GM12801 (cell line): ENCODE results near the gene EHMT1.

Source experiments
- TF ChIP-seq, protein P1 (sequence below): IDR thresholded peaks from one replicate; pipeline ENCODE4 v1.5.1; 2011; ENCODE audit warnings: control low read depth; ENCODE audit not compliant: insufficient read length; ENCODE audit errors: extremely low read depth

Gene EHMT1

DNA sequence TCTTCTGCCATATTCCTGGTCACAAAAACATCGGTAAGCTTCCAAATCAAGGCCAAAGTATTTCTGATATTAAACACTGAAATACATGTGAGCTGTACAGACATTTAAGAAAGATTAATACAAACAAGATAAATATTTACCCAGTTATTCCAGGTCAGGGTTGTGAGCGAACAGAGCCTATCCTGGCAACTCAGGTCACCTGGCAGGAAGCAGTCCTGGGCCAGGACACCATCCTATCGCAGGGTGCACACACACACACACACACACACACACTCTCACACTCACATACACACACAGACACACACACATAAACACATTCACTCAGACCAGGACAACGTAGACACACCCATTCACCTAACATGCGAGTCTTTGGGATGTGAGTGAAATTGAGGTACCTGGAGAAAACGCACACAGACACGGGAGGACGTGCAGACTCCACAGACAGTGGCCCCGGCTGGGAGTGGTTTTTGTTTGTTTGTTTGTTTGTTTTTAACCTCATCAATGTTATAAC is 176.4 kb downstream of the EHMT1 start:
- TF ChIP-seq, protein P1, sequence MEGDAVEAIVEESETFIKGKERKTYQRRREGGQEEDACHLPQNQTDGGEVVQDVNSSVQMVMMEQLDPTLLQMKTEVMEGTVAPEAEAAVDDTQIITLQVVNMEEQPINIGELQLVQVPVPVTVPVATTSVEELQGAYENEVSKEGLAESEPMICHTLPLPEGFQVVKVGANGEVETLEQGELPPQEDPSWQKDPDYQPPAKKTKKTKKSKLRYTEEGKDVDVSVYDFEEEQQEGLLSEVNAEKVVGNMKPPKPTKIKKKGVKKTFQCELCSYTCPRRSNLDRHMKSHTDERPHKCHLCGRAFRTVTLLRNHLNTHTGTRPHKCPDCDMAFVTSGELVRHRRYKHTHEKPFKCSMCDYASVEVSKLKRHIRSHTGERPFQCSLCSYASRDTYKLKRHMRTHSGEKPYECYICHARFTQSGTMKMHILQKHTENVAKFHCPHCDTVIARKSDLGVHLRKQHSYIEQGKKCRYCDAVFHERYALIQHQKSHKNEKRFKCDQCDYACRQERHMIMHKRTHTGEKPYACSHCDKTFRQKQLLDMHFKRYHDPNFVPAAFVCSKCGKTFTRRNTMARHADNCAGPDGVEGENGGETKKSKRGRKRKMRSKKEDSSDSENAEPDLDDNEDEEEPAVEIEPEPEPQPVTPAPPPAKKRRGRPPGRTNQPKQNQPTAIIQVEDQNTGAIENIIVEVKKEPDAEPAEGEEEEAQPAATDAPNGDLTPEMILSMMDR = no peak

DNA sequence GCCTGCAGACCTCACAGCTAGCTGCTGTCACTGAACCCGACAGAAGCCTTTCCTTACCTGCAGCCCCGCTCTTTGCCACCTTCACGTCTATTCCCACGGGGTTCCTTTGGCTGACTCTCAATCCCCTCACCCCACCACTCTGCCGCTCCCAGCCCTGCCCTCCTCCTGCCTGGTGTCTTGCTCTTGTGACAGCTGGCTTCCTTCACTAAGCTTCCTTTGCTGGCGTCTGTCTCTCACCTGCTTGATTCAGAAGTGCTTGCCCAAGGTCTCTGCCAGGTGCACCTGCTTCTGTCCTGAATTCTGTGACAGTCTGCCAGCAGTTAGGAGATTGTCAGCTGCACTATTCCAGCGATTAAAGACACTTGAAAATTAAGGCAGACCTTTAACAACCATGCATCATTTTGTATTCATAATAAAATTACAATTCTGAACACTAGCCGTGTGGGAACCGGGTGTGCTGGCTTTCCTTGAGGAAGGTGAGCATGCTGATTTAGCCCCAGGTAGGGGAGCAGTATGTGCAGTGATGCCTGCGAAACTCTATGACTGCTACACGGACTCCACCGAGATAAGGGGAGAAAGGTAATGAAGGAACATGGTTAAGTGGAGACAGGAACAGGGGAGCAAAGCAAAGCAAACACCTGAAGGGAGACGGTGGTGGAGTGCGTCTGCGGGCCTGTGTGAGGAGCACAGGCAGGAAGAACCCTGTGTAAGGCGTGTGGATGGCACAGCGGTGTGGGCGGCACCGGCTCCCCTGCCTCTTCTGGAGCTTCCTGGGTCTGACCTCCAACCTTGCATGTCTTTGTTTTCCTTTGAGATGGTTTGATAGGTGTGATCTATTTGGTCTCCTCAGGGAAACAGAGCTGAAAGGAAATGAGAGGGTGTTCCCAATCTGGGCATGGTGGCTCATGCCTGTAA is 178.7 kb downstream of the EHMT1 start:
- TF ChIP-seq, protein P1 = no peak

DNA sequence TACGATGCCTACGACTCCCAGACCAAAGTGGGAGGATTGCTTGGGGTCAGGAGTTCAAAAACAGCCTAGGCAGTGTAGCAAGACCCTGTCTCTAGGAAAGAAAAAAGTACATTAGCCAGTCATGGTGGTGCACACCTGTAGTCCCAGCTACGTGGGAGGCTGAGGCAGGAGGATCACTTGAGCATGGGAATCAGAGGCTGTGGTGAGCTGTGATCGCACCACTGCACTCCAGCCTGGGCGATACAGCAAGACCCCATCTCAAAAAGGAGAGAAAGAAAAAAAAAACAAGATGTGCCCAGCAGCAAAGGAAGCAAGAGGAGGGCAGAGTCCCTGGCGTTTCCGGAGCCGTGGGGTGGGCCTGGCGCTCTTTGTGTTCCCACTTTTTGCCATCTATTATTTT is 179.3 kb downstream of the EHMT1 start:
- TF ChIP-seq, protein P1 = no peak

DNA sequence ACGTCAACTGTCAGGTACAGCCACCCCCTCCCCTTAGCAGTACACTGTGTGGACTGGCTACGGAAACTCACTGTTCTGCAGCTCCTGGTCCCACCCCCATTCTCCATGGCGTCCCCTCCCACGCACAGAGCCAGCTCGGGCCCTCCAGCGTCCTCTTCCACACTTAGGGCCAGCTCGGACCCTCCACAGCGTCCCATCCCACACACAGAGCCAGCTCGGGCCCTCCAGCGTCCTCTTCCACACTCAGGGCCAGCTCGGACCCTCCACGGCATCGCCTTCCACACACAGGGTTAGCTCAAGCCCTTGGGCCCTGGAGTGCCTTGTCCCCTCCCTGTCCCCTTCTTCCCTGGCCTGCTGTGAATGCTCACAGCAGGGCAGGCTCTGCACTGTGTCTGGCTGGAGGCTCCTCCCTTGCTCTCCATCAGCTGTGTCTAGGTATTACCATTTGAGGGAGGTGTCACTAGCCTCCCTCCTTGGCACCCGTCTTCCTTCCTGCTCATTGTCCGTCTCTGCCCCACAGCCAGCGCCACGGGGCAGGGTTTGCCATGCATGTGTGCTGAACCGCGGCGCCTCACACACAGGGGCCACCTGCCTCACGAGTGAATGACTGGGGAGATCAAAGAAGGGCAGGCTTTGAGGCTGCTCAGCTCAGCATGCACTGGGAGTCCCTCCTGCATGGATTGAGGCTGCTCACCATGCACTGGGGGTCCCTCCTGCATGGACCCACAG is 180.3 kb downstream of the EHMT1 start:
- TF ChIP-seq, protein P1 = no peak

DNA sequence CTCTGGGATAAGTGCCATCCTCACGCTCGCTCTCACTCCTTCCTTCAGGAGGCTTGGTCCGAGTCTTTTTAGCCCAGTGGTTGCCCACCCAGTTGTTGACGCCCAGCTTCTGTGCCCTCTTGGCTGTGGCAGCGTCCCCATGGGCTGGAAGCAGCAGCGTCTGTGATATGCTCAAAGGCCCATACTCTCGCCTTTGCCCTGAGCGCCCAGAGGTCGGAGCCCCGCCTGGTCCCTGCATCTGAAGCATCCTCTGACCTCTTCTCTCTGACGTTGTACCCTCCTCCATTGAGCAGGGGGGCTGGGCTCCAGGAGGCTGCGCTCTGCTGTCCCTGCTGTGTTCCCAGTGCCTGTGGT is 180.8 kb downstream of the EHMT1 start:
- TF ChIP-seq, protein P1 = no peak

DNA sequence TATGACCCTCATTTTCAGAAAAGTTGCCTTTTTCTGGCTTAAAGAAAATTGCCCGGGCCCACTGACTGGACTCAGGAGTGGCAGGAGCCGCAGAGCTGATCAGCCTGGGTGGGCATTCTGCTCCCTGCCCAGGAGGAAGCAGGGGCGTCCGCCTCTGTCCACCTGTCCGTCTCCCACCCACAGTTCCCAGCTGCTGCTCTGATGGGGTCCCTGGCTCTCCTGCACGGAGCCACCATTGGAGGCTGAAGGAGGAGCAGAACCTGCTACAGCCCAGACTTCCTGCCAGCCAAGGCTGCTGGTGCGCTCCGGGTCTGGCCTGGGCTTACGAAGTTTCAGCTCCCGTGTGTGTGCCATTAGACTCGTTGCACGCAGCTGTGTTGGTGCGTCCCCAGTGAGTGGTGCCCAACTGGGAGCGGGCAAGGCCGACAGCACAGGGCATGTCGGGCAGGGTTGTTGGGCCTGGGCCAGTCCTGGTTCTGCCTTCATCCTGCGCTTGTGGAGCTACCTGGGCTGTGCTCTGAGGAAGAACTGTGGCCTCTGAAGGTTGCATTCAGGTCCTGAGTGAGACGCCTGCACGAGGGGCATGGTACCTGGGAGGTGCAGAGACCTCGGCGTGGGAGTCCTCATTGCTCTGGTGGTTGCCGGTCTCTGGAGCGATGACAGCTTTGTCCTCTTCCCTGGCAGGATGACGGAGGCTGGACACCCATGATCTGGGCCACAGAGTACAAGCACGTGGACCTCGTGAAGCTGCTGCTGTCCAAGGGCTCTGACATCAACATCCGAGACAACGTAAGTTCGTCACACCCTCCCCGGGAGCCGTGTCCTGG is 181.6 kb downstream of the EHMT1 start:
- TF ChIP-seq, protein P1 = no peak

DNA sequence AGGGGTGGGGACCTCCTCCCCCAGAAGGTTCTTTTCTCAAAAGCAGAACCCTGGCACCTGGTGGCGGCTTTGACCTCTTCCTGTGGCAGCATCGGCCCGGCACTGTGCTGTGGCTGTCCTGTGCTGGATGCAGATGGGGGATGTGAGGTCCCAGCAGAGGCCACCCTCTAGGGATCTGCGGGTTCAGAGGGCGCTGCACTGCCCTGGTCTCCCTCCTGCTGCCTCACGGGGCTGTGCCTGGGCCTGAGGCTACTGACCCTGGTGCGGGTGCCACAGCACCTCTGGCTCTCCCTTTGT is 182.2 kb downstream of the EHMT1 start:
- TF ChIP-seq, protein P1 = no peak
